GM18505 (cell line): ENCODE measurements around the gene B4GALT1.
A peak's percentile ranks its signal among the peaks of the same experiment; 100 is the strongest.

Experiments
- ATAC-seq: cut with Tn5 transposase; IDR thresholded peaks from one replicate; pipeline ENCODE4 v1.9.1; 2021; ENCODE audit not compliant: unreplicated experiment
- POLR2A ChIP-seq: IDR thresholded peaks from 4 replicates; pipeline ENCODE4 v1.6.1; 2011; ENCODE audit warnings: borderline replicate concordance; ENCODE audit not compliant: insufficient read depth, insufficient read length; ENCODE audit errors: extremely low read depth

Gene B4GALT1

GRCh38 chr9:33136721-33137670 lies 30.1 kb downstream of the B4GALT1 start:
- no peak for TF ChIP-seq POLR2A
- no peak for ATAC-seq

- ATAC-seq = no peak
- no peak for TF ChIP-seq POLR2A
Observed at GRCh38 chr9:33135470-33135958, 31.6 kb downstream of the B4GALT1 start.

- no peak for TF ChIP-seq POLR2A
- ATAC-seq = no peak
Observed at GRCh38 chr9:33135031-33135461, 32.1 kb downstream of the B4GALT1 start.

GRCh38 chr9:33133186-33133585 lies 34.0 kb downstream of the B4GALT1 start:
- no peak for TF ChIP-seq POLR2A
- no peak for ATAC-seq

- TF ChIP-seq POLR2A = no peak
- no peak for ATAC-seq
Observed at GRCh38 chr9:33131790-33132772, 35.1 kb downstream of the B4GALT1 start.

GRCh38 chr9:33130961-33131789 lies 36.0 kb downstream of the B4GALT1 start:
- no peak for TF ChIP-seq POLR2A
- no peak for ATAC-seq

- no peak for TF ChIP-seq POLR2A
- ATAC-seq = peak; percentile 71
Observed at GRCh38 chr9:33129886-33130881, 37.0 kb downstream of the B4GALT1 start.

- no peak for ATAC-seq
- TF ChIP-seq POLR2A = peak; percentile 31
Observed at GRCh38 chr9:33129251-33129885, 37.8 kb downstream of the B4GALT1 start.

- ATAC-seq = no peak
- no peak for TF ChIP-seq POLR2A
Observed at GRCh38 chr9:33128570-33128969, 38.6 kb downstream of the B4GALT1 start.

- no peak for TF ChIP-seq POLR2A
- no peak for ATAC-seq
Observed at GRCh38 chr9:33127881-33128280, 39.3 kb downstream of the B4GALT1 start.
